ENCODE measurements around the gene STARD9.
"Not testable (repeated sequence)": the region's sequence is repeated elsewhere in the genome, so short reads cannot be mapped to it uniquely, and the experiment has no call there.

Gene STARD9

GRCh38 chr15:42744195-42744594, 168.8 kb downstream of the STARD9 start:
- POLR2A ChIA-PET: no interaction called here

DNA sequence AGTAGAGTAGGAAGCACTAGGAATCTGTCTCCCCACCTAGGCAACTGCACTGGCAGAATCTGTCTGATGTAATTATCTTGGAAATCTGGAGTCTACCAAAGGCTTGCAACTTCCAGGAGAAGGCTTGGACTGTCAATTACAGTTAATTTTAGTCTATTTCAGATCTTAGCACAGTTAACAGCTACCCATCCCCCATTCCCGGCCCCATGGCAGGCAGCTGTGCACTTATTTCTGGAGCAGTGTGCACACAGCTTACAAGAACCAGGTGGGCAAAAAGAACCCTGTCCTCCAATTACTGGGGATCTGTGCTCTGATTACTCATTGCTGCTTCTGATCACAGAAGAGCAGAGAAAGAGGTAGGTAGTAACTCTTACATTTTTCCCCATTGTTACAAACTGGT, 173.9 kb downstream of the STARD9 start:
- no peak overlapping the region for H3K4me3 ChIP-seq (ENCODE audit: low read depth, low read length)
- ChIA-PET CTCF (interaction anchor here (1.0 to 3.1 kb wide), 2 partner anchors 10 to 177 kb away, joined by 3 to 10 read pairs; no protein-coding TSS in a partner anchor), POLR2A (no interaction called here)
- DNase-seq (ENCODE audit: low read depth, low spot score): no peak
- no peak for TF ChIP-seq CTCF (IDR thresholded peaks at IDR 0.05; ENCODE audit: insufficient read depth, low read length, missing control alignments)

More at GRCh38 chr15:42744195-42744594, 168.8 kb downstream of the STARD9 start:
- TF ChIP-seq CTCF (IDR thresholded peaks at IDR 0.05; ENCODE audit: insufficient read depth, low read length, missing control alignments): no peak
- CTCF ChIA-PET: interaction anchor here (1.3 kb wide), 2 partner anchors 11 to 182 kb away, joined by 3 to 6 read pairs; no protein-coding TSS in a partner anchor
- DNase-seq (ENCODE audit: low read depth, low spot score): no peak
- H3K4me3 ChIP-seq (ENCODE audit: low read depth, low read length): no peak overlapping the region

DNA sequence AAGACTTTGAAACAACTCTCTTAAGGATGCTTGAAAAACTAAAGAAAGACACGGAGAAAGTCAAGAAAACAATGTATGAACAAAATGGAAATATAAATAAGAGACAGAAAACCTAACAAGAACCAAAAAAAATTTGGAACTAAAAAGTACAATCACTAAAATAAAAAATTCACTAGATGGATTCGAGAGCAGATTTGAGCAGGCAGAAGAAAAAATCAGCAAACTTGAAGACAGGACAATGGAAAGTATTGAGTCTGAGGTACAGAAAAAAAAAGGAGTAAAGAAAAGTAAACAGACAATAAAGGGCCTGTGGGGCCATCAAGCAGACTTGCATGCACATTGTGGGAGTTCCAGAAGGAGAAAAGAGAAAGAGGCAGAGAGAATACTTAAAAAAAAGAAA, 174.9 kb downstream of the STARD9 start:
- no peak for DNase-seq (ENCODE audit: low read depth, low spot score)
- TF ChIP-seq CTCF (IDR thresholded peaks at IDR 0.05; ENCODE audit: insufficient read depth, low read length, missing control alignments): no peak
- no peak overlapping the region for H3K4me3 ChIP-seq (ENCODE audit: low read depth, low read length)
- CTCF ChIA-PET: interaction anchor here (3.1 kb wide), 1 partner anchor 11 kb away, joined by 10 read pairs; no protein-coding TSS in a partner anchor
- POLR2A ChIA-PET: no interaction called here

GRCh38 chr15:42759093-42759492, 183.7 kb downstream of the STARD9 start:
- no peak for DNase-seq (ENCODE audit: low read depth, low spot score)
- no peak for TF ChIP-seq CTCF (IDR thresholded peaks at IDR 0.05; ENCODE audit: insufficient read depth, low read length, missing control alignments)
- ChIA-PET POLR2A (no interaction called here), CTCF (interaction anchor here (0.5 kb wide), 1 partner anchor 208 kb away, joined by 3 read pairs; no protein-coding TSS in a partner anchor)
- H3K4me3 ChIP-seq (ENCODE audit: low read depth, low read length): no peak overlapping the region

DNA sequence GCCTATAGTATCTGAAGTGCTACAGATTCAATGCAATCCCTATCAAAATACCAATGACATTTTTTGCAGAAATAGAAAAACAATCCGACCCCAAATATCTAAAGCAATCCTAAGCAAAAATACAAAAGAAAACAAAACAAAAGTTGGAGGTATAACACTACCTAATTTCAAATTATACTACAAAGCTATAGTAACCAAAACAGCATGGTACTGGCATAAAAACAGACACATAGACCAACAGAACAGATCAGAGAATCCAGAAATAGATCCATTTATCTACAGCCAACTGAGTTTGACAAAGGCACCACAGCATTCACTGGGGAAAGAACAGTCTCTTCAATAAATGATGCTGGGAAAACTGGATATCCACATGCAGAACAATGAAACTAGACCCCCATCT, 185.4 kb downstream of the STARD9 start:
- CTCF ChIA-PET: no interaction called here
- H3K4me3 ChIP-seq (ENCODE audit: low read depth, low read length): no peak overlapping the region
- no peak for TF ChIP-seq CTCF (IDR thresholded peaks at IDR 0.05; ENCODE audit: insufficient read depth, low read length, missing control alignments)
- no peak for DNase-seq (ENCODE audit: low read depth, low spot score)
- POLR2A ChIA-PET: no interaction called here

GRCh38 chr15:42761813-42762212, 186.4 kb downstream of the STARD9 start:
- DNase-seq (ENCODE audit: low read depth, low spot score); H3K4me3 ChIP-seq (ENCODE audit: low read depth, low read length); CTCF ChIA-PET; POLR2A ChIA-PET: not testable (repeated sequence)

GRCh38 chr15:42764154-42764731, 188.8 kb downstream of the STARD9 start:
- CTCF ChIA-PET; DNase-seq (ENCODE audit: low read depth, low spot score); POLR2A ChIA-PET; H3K4me3 ChIP-seq (ENCODE audit: low read depth, low read length): not testable (repeated sequence)

DNA sequence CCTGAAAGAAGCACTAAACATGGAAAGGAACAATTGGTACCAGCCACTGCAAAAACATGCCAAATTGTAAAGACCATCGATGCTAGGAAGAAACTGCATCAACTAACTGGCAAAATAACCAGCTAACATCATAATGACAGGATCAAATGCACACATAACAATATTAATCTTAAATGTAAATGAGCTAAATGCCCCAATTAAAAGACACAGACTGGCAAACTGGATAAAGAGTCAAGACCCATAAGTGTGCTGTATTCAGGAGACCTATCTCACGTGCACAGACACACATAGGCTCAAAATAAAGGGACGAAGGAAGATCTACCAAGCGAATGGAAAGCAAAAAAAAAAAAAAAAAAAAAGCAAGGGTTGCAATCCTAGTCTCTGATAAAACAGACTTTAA, 190.7 kb downstream of the STARD9 start:
- DNase-seq (ENCODE audit: low read depth, low spot score); H3K4me3 ChIP-seq (ENCODE audit: low read depth, low read length); POLR2A ChIA-PET: not testable (repeated sequence)
- CTCF ChIA-PET: interaction anchor here (1.2 kb wide), 1 partner anchor 9 kb away, joined by 3 read pairs; no protein-coding TSS in a partner anchor

Measured in AG04449 (cell line).